Activated CD4-positive, alpha-beta T cell treated with anti-CD3 and anti-CD28 coated beads, Interleukin-2, amount 50 U/mL, for 16 hours (primary cell): ENCODE measurements around the gene SPEG.

ENCODE experiments used
- DNase-seq: peaks from one replicate; pipeline ENCODE4 v3.0.0-alpha.2; 2020

SPEG gene

DNA sequence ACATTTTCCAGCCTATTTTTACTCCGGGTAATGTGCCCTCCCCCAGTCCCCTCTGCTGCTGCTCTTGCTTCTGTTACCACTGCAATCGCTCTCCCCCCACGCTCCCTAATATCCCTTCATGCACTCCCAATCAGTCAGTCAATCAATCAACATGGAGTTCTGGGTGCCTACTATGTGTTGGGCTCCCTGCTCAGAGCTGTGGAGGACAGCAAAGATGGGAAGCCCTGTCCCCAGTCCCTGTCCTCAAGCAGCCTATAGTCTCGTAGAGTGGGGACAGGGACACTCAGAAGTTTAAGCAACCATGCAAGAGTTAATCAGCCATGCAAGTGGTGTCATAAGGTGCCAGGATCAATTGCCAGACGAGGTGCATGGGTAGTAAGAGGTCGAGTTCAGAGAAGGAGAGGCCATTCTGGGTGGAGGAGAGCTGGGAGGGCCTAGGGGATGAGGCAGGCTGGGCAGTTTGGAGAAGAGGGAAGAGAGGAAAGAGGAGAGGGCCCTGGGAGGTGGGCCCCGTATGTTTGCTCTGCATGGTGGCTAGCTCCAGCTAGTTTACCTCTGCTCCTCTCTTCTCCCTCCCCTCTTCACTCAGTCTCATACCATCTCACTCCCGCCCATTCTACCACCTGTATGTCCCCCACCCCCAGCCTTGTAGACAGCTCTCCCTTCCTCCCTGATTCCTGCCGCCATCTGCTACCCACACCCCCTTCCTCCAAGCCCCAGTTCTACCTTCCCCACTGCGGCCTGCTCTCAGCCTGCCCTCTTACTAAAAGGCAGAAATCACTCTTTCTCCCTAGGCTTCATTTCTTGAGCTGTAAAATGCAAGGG, 83.5 kb downstream of the SPEG start:
- DNase-seq, result no peak

- DNase-seq, result no peak
Measured at GRCh38 chr2:219519526-219519916, 84.9 kb downstream of the SPEG start.

DNA sequence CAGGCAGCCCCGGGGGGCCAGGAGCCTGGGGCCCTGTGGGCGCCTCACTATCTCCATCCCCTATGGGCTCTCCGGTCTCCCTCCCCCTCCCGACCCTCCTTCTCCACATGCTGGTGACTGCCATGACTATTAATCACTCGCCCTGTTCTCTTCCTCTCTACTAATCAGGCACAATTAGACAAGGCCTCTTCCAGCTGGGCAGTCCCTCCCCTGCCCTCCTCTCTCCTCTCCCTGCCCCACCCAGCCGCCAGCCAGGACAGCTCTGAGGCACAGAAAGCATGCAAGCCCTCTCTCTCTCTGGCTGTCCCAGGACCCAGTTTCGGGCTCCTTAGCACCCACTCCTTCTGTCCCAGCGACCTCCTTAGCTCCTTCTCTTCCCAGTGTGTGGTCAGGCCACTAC, 85.4 kb downstream of the SPEG start:
- no peak for DNase-seq

DNA sequence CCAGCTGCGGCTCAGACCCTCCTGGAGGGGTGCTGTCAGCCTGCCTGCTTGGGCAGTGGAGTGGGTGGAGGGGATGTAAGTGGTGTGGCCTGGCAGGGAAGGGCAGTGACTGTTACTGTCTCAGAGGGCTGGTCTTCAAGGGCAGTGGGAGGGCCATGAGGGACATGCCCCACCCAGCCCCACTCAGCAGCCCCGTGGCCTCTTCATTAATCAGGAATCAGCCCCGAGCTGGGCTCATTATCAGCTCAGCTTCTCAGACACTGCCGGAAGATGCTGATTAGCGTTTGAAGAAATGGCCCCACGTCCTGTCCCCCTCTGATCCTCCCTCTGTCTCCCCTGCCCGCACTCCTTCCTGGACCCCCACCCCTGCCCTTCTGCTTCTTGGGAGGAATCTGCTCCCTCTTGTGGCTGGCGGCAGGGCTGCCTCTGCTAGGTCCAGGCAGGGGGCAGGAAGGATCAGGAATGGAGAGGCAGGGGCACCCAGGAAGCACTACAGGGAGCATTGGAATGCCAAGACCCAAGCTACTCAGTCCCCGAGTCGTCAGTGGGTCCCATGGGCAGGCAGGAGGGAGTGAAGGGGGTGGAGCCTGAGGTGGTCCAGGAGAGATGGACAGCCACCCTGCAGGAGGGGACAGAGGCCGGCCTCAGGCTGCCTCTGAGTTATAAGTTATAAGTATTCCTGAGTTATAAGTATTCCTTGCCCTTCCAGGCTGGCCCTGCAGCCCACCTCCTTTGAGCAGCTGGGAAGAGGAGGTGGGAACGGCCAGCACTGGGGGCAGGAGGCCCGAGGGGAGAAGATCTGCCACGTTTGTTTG, 86.6 kb downstream of the SPEG start:
- DNase-seq, result no peak

GRCh38 chr2:219522111-219523030, 87.7 kb downstream of the SPEG start:
- no peak for DNase-seq

DNA sequence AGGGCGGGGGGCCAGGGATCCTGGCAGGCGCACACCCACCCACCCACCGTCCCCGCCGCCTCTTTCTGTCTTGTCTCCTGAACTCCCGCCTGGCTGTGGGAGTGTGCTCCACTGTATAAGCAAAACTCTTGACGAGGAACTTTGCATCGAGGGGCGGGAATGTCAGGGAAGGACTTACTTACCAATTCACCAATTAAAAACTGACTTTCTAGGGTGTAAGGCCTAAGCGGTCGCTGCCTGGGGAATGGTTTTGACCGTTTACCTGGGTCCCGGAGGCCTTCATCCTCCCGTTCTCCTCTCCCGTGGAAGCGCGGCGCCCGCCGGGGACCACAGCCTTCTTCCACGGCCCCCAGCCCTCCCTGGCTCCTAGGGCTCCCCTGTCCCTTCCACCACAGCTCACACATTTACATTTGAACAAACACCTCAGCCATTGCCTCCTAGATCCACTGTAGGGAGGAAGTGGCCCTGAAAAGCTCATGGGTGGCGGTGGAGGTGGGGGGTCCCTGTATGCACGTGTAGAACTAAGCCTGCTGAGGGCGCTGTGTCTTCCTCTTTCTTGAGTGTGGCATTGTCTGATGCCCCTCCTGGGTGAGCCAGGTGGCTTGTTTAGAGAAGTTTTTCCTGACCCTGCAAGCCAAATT, 88.5 kb downstream of the SPEG start:
- DNase-seq, result no peak

- DNase-seq, result no peak
Measured at GRCh38 chr2:219524817-219525216, 90.2 kb downstream of the SPEG start.

DNA sequence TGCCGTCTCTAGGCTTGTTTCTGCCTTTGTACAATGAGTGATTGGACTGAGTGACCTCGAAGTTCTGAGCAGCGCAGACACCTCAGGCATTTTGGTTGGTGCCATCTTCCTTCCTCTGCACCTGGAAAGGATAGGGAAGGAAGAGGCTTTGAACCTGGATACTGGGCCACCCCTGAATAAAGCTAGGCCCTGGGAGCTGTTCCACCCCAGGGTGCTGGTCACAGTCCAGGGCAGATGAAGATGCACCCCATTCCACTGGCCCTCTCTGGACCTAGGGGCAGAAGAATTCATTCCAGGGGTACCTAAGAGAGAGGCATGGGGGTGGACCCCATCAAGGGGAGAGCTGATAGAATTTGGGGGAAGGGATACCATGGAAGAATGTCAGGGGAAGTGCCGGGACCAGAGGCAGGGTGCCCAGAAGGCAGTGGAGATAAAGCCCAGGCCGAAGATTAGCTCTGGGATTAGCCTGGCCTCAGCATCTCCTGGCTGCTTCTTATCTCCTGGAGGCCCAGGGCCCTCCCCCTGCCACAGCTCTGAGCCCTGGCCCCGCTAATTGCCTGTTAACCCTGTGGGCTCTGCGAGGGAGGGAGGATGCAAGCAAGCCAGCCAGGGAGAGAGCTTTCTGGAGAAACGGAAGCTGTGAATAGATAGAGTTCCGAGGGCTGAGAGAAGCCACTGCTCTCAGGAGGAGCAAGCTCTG, 91.0 kb downstream of the SPEG start:
- DNase-seq, result no peak

DNA sequence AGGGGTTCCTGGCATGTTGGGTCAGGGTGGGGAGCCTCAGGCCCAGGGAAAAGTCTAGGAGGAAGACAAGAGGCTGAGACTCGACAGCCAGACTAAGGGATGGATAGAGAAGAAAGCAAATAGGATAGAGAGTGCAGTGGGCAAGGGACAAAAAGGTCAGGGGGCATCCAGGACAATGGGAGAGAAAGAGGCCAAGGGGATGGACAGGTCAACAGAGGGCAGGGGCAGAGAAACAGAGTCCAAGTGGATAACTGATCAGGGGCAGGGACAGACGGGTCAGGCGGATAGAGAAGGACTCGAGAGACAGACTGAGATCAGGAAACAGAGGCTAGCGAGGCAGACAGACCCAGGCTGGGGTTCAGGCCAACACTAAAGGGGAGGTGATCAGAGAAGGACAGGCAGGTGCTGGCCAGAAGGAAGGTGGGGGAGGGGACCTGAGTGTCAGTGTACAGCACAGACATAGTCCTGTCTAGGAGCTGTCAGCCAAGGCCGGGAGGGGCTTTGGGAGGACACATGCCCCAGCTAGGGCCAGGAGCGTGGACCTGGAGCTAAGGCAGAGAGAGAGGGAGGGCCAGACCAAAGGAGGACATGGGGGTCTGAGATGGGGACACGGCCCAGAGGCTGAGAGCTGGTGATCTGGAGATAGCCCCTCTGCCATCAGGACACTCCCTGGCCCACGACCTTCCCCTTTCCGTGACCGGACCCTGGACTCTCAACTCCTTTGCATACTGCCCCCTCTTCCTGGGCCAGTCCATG, 91.9 kb downstream of the SPEG start:
- no peak for DNase-seq

DNA sequence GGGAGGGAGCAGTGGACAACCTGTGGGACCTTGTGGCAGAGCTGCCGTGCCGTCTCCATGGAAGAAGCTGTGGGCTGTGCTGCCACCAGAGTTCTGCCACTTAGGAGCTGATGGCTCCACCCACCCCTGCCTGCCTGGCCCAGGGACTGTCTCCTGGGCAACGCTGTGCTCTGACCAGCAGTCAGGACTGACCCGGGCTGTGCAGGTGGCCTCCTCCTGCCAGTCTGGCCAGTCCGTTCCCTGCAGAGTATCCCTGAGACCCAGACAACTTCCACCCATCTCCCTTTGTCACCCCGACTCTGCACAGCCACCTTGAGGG, 92.4 kb downstream of the SPEG start:
- DNase-seq, result no peak

GRCh38 chr2:219527472-219527871, 92.8 kb downstream of the SPEG start:
- no peak for DNase-seq

DNA sequence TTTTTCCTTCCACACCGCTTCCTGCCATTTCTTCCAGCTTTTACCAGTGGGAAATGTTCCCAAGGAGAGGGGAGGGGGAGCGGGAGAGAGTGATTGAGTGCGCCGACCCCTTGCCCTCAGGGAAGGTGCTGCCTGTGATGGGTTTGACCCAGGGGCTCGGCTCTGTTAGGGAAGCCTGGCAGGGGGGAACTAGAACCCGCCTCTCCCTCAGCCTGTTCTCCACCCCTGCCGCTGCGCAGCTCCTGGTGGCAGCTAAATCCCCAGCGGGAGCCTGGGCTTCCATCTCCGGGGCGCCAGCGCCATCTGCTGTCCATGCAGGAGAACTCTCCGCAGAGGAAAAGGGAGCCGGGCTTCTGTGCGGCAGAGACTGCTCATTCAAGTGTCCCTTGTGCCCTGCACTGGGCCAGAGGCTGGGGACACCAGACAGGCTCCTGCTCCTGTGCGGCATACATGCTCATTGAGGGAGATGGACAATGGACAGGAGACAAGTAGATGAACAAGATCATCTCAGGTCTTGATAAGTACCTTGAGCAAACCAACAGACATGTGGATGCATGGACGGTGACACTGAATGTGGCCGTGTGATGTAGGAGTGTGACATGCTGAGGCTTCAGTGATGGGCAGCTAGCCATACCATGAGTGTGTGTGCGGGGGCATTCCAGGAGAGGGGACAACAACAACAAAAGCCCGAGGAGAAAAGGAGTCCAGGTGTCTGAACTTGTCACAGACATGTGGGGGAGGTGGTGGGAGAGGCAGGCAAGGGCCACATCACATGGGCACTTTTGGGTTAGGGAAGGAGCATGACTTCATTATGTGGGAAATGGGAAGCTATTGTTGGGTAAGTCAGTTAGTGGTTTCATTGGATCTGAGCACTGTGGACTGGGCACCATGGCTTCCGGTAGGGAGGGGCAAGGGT, 95.7 kb downstream of the SPEG start:
- peak; percentile 85 for DNase-seq

GRCh38 chr2:219531639-219532377, 97.2 kb downstream of the SPEG start:
- no peak for DNase-seq

GRCh38 chr2:219532378-219532649, 97.7 kb downstream of the SPEG start:
- DNase-seq, result no peak

GRCh38 chr2:219533930-219534661, 99.5 kb downstream of the SPEG start:
- no peak for DNase-seq

DNA sequence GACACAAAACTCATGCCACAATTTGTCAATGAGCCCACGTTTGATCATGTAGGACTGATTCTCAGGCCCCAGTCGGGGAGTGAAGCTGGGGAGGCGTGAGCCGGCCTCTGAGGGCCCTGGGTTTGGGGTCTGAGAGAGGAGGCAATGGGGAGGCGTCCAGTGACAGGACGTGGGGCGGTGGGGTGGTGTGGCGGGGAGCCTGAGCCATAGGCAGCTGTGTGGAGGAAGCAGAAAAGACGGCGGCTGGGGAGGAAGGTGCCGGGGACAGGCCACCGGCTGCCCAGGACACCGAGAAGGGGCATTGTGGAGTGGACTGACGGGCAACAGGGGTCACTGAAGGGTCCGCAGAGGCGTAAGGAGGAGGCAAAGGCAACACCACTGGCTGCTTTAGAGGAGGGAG, 101.8 kb downstream of the SPEG start:
- no peak for DNase-seq

- no peak for DNase-seq
Measured at GRCh38 chr2:219536967-219537366, 102.3 kb downstream of the SPEG start.

- DNase-seq, result no peak
Measured at GRCh38 chr2:219537657-219538488, 103.2 kb downstream of the SPEG start.
